WTC11 (cell line): Measurements from ENCODE around the gene RAD23A. TPM values are rescaled to one million over a fixed set of nuclear protein-coding genes. Genes with fewer than 3 reads are reported as not detected.
A peak's percentile ranks its signal among the peaks of the same experiment; 100 is the strongest.

Experiments used
- ATAC-seq: fragments of 200-7000 bp; cut with Tn5 transposase; 2 replicates; pipeline ENCODE4 v1.10.0; 2021; ENCODE audit warnings: mild to moderate bottlenecking, moderate library complexity
- CTCF ChIA-PET: fragments of 300-600 bp; sonication (Branson Sonifier 250); formaldehyde crosslinking; loops from one replicate; lab custom pipeline; 2021; ENCODE audit warnings: antibody characterized with exemption; lab: Charles Lee
- POLR2A ChIA-PET: fragments of 350-600 bp; sonication (Branson Sonifier 250); formaldehyde crosslinking; loops from one replicate; lab custom pipeline; 2021; ENCODE audit warnings: antibody characterized with exemption; lab: Charles Lee
- DNase-seq: peaks from one replicate; pipeline ENCODE4 v3.0.0; 2021; ENCODE audit warnings: low spot score
- H3K27ac Mint-ChIP-seq: 2 replicates; pipeline ENCODE4 v1.8.0; 2021; ENCODE audit warnings: mixed read lengths
- H3K27me3 Mint-ChIP-seq: 2 replicates; pipeline ENCODE4 v1.8.0; 2021; ENCODE audit warnings: low read depth, mild to moderate bottlenecking, moderate library complexity, mixed read lengths
- H3K36me3 Mint-ChIP-seq: 2 replicates; pipeline ENCODE4 v1.8.0; 2021; ENCODE audit warnings: mixed read lengths
- H3K4me1 Mint-ChIP-seq: 2 replicates; pipeline ENCODE4 v1.8.0; 2022; ENCODE audit warnings: mixed read lengths
- H3K4me3 Mint-ChIP-seq: 2 replicates; pipeline ENCODE4 v1.8.0; 2021; ENCODE audit warnings: mild to moderate bottlenecking, moderate library complexity, mixed read lengths
- H3K9me3 Mint-ChIP-seq: 2 replicates; pipeline ENCODE4 v1.8.0; 2021; ENCODE audit warnings: mixed read lengths
- ATF3 ChIP-seq: sonication (generic); formaldehyde crosslinking; conservative IDR thresholded peaks from 2 replicates; pipeline ENCODE4 v1.8.1; 2022; ENCODE audit warnings: mild to moderate bottlenecking, missing genetic modification reagents
- ELF4 ChIP-seq: sonication (generic); formaldehyde crosslinking; IDR thresholded peaks from 2 replicates; pipeline ENCODE4 v1.8.1; 2022; ENCODE audit warnings: low read depth, mild to moderate bottlenecking, moderate library complexity, missing genetic modification reagents
- ESRRA ChIP-seq: sonication (generic); formaldehyde crosslinking; IDR thresholded peaks from 2 replicates; pipeline ENCODE4 v1.8.1; 2022; ENCODE audit warnings: mild to moderate bottlenecking, missing genetic modification reagents, borderline replicate concordance
- FOXJ3 ChIP-seq: sonication (generic); formaldehyde crosslinking; IDR thresholded peaks from 2 replicates; pipeline ENCODE4 v1.9.0; 2021; ENCODE audit warnings: missing genetic modification reagents, mild to moderate bottlenecking, borderline replicate concordance
- FOXP1 ChIP-seq: sonication (generic); formaldehyde crosslinking; IDR thresholded peaks from 2 replicates; pipeline ENCODE4 v1.8.0; 2022; ENCODE audit warnings: missing genetic modification reagents, mild to moderate bottlenecking, moderate library complexity, borderline replicate concordance
- JAZF1 ChIP-seq: fragments of 250-450 bp; sonication (Bioruptor Pico); IDR thresholded peaks from 2 replicates; pipeline ENCODE4 v1.9.0; 2021; ENCODE audit warnings: moderate library complexity, mild to moderate bottlenecking, inconsistent platforms
- MYBL2 ChIP-seq: sonication (generic); formaldehyde crosslinking; IDR thresholded peaks from 2 replicates; pipeline ENCODE4 v1.8.1; 2023; ENCODE audit warnings: mild to moderate bottlenecking, moderate library complexity, missing genetic modification reagents
- NFATC4 ChIP-seq: fragments of 250-450 bp; sonication (Bioruptor Pico); IDR thresholded peaks from 2 replicates; pipeline ENCODE4 v1.9.0; 2021; ENCODE audit warnings: mild to moderate bottlenecking
- NR2C2 ChIP-seq: sonication (generic); formaldehyde crosslinking; IDR thresholded peaks from 2 replicates; pipeline ENCODE4 v1.8.0; 2022; ENCODE audit warnings: mild to moderate bottlenecking, missing genetic modification reagents
- NR3C1 ChIP-seq: sonication (generic); formaldehyde crosslinking; conservative IDR thresholded peaks from 2 replicates; pipeline ENCODE4 v1.8.1; 2023; ENCODE audit warnings: low read depth, mild to moderate bottlenecking, missing genetic modification reagents
- RELA ChIP-seq: sonication (generic); formaldehyde crosslinking; IDR thresholded peaks from 2 replicates; pipeline ENCODE4 v1.8.1; 2022; ENCODE audit warnings: missing genetic modification reagents, mild to moderate bottlenecking, borderline replicate concordance
- SMAD3 ChIP-seq: sonication (generic); formaldehyde crosslinking; IDR thresholded peaks from 2 replicates; pipeline ENCODE4 v1.8.0; 2022; ENCODE audit warnings: missing genetic modification reagents, mild to moderate bottlenecking, borderline replicate concordance
- TCF7 ChIP-seq: sonication (generic); formaldehyde crosslinking; IDR thresholded peaks from 2 replicates; pipeline ENCODE4 v1.8.0; 2022; ENCODE audit warnings: mild to moderate bottlenecking, low read depth, missing genetic modification reagents, moderate library complexity
- TEAD1 ChIP-seq: sonication (generic); formaldehyde crosslinking; IDR thresholded peaks from 2 replicates; pipeline ENCODE4 v1.8.0; 2022; ENCODE audit warnings: mild to moderate bottlenecking, missing genetic modification reagents
- TEAD4 ChIP-seq: sonication (generic); formaldehyde crosslinking; IDR thresholded peaks from 2 replicates; pipeline ENCODE4 v1.8.0; 2022; ENCODE audit warnings: mild to moderate bottlenecking, missing genetic modification reagents
- TP53 ChIP-seq: sonication (generic); formaldehyde crosslinking; IDR thresholded peaks from 2 replicates; pipeline ENCODE4 v1.8.1; 2023; ENCODE audit warnings: mild to moderate bottlenecking, missing genetic modification reagents
- USF2 ChIP-seq: sonication (generic); formaldehyde crosslinking; IDR thresholded peaks from 2 replicates; pipeline ENCODE4 v1.8.1; 2023; ENCODE audit warnings: mild to moderate bottlenecking, missing genetic modification reagents, moderate library complexity
- ZNF138 ChIP-seq: sonication (generic); formaldehyde crosslinking; conservative IDR thresholded peaks from 2 replicates; pipeline ENCODE4 v1.8.1; 2022; ENCODE audit warnings: mild to moderate bottlenecking, moderate library complexity, missing genetic modification reagents
- ZNF317 ChIP-seq: sonication (generic); formaldehyde crosslinking; IDR thresholded peaks from 2 replicates; pipeline ENCODE4 v1.8.1; 2023; ENCODE audit warnings: low read depth, mild to moderate bottlenecking, moderate library complexity, missing genetic modification reagents, borderline replicate concordance
- ZNF396 ChIP-seq: fragments of 250-450 bp; sonication (Bioruptor Pico); IDR thresholded peaks from 2 replicates; pipeline ENCODE4 v1.8.0; 2021; ENCODE audit warnings: mild to moderate bottlenecking, moderate library complexity, borderline replicate concordance
- ZNF423 ChIP-seq: fragments of 250-450 bp; sonication (Bioruptor Pico); IDR thresholded peaks from 2 replicates; pipeline ENCODE4 v2.1.2; 2022; ENCODE audit warnings: mild to moderate bottlenecking, moderate library complexity
- ZNF425 ChIP-seq: fragments of 250-450 bp; sonication (Bioruptor Pico); conservative IDR thresholded peaks from 2 replicates; pipeline ENCODE4 v1.9.0; 2021; ENCODE audit warnings: mild to moderate bottlenecking
- ZSCAN18 ChIP-seq: fragments of 250-450 bp; sonication (Bioruptor Pico); IDR thresholded peaks from 2 replicates; pipeline ENCODE4 v2.1.2; 2022; ENCODE audit warnings: mild to moderate bottlenecking, moderate library complexity
- total RNA-seq: library from RNA; stranded (reverse); gene quantifications from 3 replicates; pipeline ENCODE4 v1.2.3, GENCODE V29; 2021
- TF ChIP-seq, protein P1 (sequence below): fragments of 250-450 bp; sonication (Bioruptor Pico); IDR thresholded peaks from 2 replicates; pipeline ENCODE4 v1.9.0; 2021; ENCODE audit warnings: moderate library complexity, mild to moderate bottlenecking, inconsistent platforms, borderline replicate concordance
- TF ChIP-seq, protein P2 (sequence below): sonication (generic); formaldehyde crosslinking; IDR thresholded peaks from 2 replicates; pipeline ENCODE4 v1.8.0; 2022; ENCODE audit warnings: missing genetic modification reagents
- TF ChIP-seq, protein P3 (sequence below): sonication (generic); formaldehyde crosslinking; IDR thresholded peaks from 2 replicates; pipeline ENCODE4 v1.8.0; 2022; ENCODE audit warnings: mild to moderate bottlenecking, missing genetic modification reagents

Gene RAD23A
- total RNA-seq, 1 experiment from 2014 or later, result 84.3 TPM

DNA sequence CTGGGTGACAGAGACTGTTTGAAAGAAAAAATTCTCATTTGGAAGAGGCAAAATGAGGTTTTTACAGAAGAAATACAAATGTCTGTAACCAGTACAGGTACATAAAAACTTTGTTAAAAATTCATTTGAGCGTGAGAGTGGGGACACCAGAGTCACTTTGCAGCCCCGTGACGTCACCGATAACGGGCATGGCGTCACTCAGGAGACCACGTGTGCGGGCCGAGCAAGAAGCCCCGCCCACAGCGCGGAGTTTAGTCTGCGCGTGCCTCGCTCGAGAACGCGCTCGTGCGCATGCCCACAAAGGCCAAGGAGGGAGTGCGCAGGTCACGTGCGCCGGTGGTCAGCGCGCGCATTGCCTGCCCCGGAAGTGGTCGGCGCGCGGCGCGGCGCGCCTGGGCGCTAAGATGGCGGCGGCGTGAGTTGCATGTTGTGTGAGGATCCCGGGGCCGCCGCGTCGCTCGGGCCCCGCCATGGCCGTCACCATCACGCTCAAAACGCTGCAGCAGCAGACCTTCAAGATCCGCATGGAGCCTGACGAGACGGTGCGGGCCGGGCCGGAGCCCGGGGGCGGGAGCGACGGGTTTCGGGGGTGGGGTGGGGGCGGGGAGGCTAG lies at the start of gene RAD23A (continued):
- TF ChIP-seq ATF3, result 0 out of 2 replicates have a peak, but pooled peaks have one; percentile 48
- no peak for TF ChIP-seq ELF4 (CRISPR knock-in tag)
- no peak for TF ChIP-seq NR3C1 (CRISPR knock-in tag)
- peak; percentile 84 for TF ChIP-seq ZNF425
- peak; percentile 99 for TF ChIP-seq USF2 (CRISPR knock-in tag)
- TF ChIP-seq, protein P1, sequence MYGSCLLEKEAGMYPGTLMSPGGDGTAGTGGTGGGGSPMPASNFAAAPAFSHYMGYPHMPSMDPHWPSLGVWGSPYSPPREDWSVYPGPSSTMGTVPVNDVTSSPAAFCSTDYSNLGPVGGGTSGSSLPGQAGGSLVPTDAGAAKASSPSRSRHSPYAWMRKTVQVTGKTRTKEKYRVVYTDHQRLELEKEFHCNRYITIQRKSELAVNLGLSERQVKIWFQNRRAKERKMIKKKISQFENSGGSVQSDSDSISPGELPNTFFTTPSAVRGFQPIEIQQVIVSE (CRISPR knock-in tag), result no peak; the same call in 1 of the 2 replicates
- TF ChIP-seq TEAD4 (CRISPR knock-in tag), result no peak
- peak; percentile 69; the same call in 1 of the 2 replicates for TF ChIP-seq MYBL2
- no peak for TF ChIP-seq SMAD3 (CRISPR knock-in tag)
- TF ChIP-seq JAZF1 (CRISPR knock-in tag), result no peak
- no peak; the same call in 1 of the 2 replicates for TF ChIP-seq TCF7 (CRISPR knock-in tag)
- TF ChIP-seq, protein P2, sequence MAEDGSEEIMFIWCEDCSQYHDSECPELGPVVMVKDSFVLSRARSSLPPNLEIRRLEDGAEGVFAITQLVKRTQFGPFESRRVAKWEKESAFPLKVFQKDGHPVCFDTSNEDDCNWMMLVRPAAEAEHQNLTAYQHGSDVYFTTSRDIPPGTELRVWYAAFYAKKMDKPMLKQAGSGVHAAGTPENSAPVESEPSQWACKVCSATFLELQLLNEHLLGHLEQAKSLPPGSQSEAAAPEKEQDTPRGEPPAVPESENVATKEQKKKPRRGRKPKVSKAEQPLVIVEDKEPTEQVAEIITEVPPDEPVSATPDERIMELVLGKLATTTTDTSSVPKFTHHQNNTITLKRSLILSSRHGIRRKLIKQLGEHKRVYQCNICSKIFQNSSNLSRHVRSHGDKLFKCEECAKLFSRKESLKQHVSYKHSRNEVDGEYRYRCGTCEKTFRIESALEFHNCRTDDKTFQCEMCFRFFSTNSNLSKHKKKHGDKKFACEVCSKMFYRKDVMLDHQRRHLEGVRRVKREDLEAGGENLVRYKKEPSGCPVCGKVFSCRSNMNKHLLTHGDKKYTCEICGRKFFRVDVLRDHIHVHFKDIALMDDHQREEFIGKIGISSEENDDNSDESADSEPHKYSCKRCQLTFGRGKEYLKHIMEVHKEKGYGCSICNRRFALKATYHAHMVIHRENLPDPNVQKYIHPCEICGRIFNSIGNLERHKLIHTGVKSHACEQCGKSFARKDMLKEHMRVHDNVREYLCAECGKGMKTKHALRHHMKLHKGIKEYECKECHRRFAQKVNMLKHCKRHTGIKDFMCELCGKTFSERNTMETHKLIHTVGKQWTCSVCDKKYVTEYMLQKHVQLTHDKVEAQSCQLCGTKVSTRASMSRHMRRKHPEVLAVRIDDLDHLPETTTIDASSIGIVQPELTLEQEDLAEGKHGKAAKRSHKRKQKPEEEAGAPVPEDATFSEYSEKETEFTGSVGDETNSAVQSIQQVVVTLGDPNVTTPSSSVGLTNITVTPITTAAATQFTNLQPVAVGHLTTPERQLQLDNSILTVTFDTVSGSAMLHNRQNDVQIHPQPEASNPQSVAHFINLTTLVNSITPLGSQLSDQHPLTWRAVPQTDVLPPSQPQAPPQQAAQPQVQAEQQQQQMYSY (CRISPR knock-in tag), result no peak
- no peak for TF ChIP-seq RELA

GRCh38 chr19:12896460-12896859 lies 49.2 kb upstream of the RAD23A start:
- Mint-ChIP-seq H3K27me3 (no peaks in the 10 kb centered on the region), H3K9me3 (no peaks in the 10 kb centered on the region), H3K4me3 (no peak overlapping the region), H3K27ac (no peak overlapping the region), H3K4me1 (peaks cover 8% of the 10 kb centered on the region), H3K36me3 (peaks cover 35% of the 10 kb centered on the region)
- DNase-seq (no peak), ATAC-seq (no peak)
- POLR2A ChIA-PET, result interaction anchor here (1.8 kb wide), 1 partner anchor 17 kb away, joined by 5 read pairs; no protein-coding TSS in a partner anchor
- CTCF ChIA-PET, result interaction anchor here (0.6 to 0.9 kb wide), 3 partner anchors 17 to 127 kb away, joined by 3 read pairs; no protein-coding TSS in a partner anchor
- TF ChIP-seq FOXP1 (CRISPR knock-in tag), result no peak
- no peak for TF ChIP-seq TCF7 (CRISPR knock-in tag)
- TF ChIP-seq JAZF1 (CRISPR knock-in tag), result no peak
- no peak for TF ChIP-seq ZNF423
- no peak for TF ChIP-seq TEAD4 (CRISPR knock-in tag)
- no peak for TF ChIP-seq NR2C2
- no peak for TF ChIP-seq FOXJ3
- no peak for TF ChIP-seq TEAD1 (CRISPR knock-in tag)
- no peak for TF ChIP-seq TP53 (CRISPR knock-in tag)
- no peak for TF ChIP-seq ZNF138 (CRISPR knock-in tag)
- TF ChIP-seq SMAD3 (CRISPR knock-in tag), result no peak
- no peak for TF ChIP-seq ZSCAN18 (CRISPR knock-in tag)
- no peak for TF ChIP-seq NFATC4 (CRISPR knock-in tag)
- TF ChIP-seq ZNF396 (CRISPR knock-in tag), result no peak
- no peak for TF ChIP-seq ZNF317 (CRISPR knock-in tag)
- no peak for TF ChIP-seq MYBL2
- TF ChIP-seq, protein P3, sequence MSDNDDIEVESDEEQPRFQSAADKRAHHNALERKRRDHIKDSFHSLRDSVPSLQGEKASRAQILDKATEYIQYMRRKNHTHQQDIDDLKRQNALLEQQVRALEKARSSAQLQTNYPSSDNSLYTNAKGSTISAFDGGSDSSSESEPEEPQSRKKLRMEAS (CRISPR knock-in tag), result no peak
- no peak for TF ChIP-seq ESRRA (CRISPR knock-in tag)
- TF ChIP-seq, all 79 proteins: peak for 0
